ENCODE results near the gene IFRD2. TPM values are rescaled to one million over a fixed set of nuclear protein-coding genes. Genes with fewer than 3 reads are reported as not detected.
"Not testable (repeated sequence)": the region's sequence is repeated elsewhere in the genome, so short reads cannot be mapped to it uniquely, and the experiment has no call there.

The IFRD2 gene
- total RNA-seq, 4 donors from 2014 or later = 37.3 to 85.4 (median 64.9) TPM

DNA sequence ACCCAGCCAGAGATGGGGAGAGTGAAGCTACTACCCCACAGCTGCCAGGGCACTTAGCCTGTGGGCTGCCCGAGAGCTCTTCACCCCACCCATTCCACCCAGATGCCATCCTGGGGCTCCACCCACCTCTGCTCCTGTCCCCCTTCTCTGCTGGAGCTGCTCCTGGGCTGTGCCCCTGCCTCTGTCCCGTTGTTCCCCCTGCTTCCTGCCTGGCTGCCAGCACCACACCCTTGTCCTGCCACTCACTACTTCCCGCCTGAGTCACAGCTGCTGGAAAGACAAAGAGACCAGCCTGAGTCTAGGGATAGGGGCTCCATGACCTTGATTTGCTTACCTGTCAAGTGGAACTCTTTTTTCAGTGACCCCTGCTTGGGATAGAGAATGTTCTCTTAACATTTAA lies 43.8 kb downstream of the IFRD2 start:
- ATAC-seq = peak; percentile 50
- Histone ChIP-seq H3K9me3 (no peaks in the 10 kb centered on the region), H3K36me3 (peaks cover 0 to 41% of the 10 kb centered on the region in 2 donors), H3K4me3 (no peak overlapping the region), H3K27me3 (no peaks in the 10 kb centered on the region), H3K4me1 (peaks cover 3 to 100% (median 78%) of the 10 kb centered on the region in 3 donors), H3K27ac (peak overlapping the region in 3 of 4 donors; percentile 78 to 100 (median 96))
- TF ChIP-seq POLR2AphosphoS5 (IDR thresholded peaks at IDR 0.05) (peak; percentile 34), EP300 (IDR thresholded peaks at IDR 0.05) (no peak)
- WGBS, 2 donors (ENCODE audit: low coverage in 1 of 2) = 17 to 20% methylated on average over 1 to 2 of the region's 3 CpGs

DNA sequence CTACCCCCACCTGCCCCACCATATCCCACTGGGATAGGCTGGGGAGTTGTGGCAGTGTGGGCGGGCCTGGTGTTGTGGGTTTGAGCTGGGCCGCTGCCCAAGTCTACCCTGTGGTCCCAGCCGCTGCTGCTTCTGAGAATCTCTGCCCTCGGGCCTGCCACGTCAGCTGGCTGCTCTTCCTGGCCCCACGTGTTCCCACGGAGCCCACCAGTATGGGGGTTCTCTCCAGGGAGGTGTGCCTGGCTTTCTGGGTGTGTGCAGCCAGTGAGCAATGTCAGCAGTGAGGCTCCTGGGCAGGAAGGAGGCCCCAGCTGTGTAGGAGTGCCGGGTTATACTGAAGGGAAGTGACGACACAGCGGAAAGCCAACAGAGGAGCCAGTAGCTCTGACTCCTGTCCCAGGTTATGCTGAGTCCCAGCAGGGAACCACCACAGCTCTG lies 45.7 kb downstream of the IFRD2 start:
- WGBS, 2 donors (ENCODE audit: low coverage in 1 of 2) = 28 to 38% methylated on average over 2 to 3 of the region's 10 CpGs
- Histone ChIP-seq H3K9me3 (no peaks in the 10 kb centered on the region), H3K4me3 (peak overlapping the region in 1 of 2 donors; percentile 47), H3K27ac (peak overlapping the region; percentile 31 to 100 (median 87)), H3K36me3 (peaks cover 0 to 23% of the 10 kb centered on the region in 2 donors), H3K27me3 (no peaks in the 10 kb centered on the region), H3K4me1 (peaks cover 3 to 100% (median 90%) of the 10 kb centered on the region in 3 donors)
- TF ChIP-seq POLR2AphosphoS5 (IDR thresholded peaks at IDR 0.05) = no peak
- TF ChIP-seq, protein P1, sequence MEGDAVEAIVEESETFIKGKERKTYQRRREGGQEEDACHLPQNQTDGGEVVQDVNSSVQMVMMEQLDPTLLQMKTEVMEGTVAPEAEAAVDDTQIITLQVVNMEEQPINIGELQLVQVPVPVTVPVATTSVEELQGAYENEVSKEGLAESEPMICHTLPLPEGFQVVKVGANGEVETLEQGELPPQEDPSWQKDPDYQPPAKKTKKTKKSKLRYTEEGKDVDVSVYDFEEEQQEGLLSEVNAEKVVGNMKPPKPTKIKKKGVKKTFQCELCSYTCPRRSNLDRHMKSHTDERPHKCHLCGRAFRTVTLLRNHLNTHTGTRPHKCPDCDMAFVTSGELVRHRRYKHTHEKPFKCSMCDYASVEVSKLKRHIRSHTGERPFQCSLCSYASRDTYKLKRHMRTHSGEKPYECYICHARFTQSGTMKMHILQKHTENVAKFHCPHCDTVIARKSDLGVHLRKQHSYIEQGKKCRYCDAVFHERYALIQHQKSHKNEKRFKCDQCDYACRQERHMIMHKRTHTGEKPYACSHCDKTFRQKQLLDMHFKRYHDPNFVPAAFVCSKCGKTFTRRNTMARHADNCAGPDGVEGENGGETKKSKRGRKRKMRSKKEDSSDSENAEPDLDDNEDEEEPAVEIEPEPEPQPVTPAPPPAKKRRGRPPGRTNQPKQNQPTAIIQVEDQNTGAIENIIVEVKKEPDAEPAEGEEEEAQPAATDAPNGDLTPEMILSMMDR (IDR thresholded peaks at IDR 0.05) = peak in 1 of 4 experiments; percentile 7
- peak; percentile 44 for ATAC-seq

DNA sequence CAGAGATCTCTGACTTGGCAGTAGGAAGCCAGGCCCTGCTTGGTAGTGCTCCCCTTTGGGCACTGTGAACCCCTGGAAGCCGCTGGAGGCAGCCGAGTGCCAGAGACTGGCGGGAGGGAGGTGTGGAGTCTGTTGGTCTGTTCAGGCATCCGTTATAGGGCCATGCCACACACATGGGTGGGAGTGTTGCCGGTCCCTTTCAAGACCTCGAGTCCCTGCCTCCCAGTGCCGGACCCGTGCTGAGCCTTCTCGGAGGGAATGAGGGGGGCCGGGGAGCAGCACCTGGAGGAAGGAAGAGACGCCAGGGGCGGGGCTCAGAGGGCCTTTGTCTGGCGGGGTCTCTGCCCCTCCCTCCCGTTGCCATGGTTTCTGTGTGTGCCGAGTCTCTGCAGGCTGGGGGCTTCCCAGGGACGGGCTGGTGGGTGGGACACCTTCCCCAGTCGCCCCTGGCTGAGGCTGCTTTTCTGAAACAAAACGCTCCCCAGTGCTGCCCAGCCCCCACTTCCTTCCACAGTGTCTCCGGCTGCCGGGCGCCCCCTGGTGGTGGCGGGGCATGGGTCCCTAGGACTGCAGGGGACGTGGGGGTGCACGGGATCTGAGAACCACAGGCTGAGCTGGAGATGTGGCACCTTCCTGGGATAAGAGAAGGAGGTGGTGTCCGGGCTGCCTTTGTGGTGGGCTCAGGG lies 46.3 kb downstream of the IFRD2 start:
- Histone ChIP-seq H3K27me3 (no peaks in the 10 kb centered on the region), H3K4me3 (peak overlapping the region; percentile 30 to 47), H3K36me3 (peaks cover 0 to 18% of the 10 kb centered on the region in 2 donors), H3K9me3 (no peaks in the 10 kb centered on the region), H3K4me1 (peaks cover 3 to 100% (median 91%) of the 10 kb centered on the region in 3 donors), H3K27ac (peak overlapping the region; percentile 31 to 100 (median 87))
- ATAC-seq = peak; percentile 82
- 10% methylated on average over 3 of the region's 25 CpGs; no CpG with 5 or more reads in 1 of the 2 donors for WGBS, 2 donors (ENCODE audit: low coverage in 1 of 2)
- TF ChIP-seq POLR2AphosphoS5 (IDR thresholded peaks at IDR 0.05) = peak; percentile 33
- TF ChIP-seq EP300 (IDR thresholded peaks at IDR 0.05) = no peak
- TF ChIP-seq, protein P1 (IDR thresholded peaks at IDR 0.05) = peak in 3 of 4 experiments; percentile 96 to 98 (median 98)

DNA sequence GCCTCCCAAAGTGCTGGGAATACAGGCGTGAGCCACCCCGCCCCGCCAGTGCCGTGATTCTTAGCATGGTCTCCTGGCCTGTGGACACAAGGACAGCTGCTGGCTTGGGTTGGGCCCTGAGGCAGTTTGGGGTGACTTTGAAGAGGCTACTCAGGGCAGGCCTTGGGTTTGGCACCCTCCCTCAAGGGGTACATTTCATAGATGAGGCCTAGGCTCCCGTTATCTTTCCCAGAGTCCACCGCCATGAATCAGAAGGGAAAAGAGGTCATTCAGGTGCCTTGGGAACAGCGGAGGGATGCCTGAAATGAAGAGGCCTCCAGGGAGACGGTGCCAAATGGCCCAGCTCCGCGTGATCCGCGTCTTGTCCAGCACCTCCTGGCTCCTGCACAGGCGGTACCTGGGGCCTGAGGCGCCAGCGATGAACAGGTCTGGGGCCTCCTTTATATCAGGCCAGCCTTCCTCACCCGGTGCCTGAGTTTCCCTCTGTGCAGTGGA lies 46.9 kb downstream of the IFRD2 start:
- 45 to 86% methylated on average over 4 to 6 of the region's 16 CpGs for WGBS, 2 donors (ENCODE audit: low coverage in 1 of 2)
- H3K27ac ChIP-seq = peak overlapping the region in 3 of 4 donors; percentile 78 to 100 (median 96)
- TF ChIP-seq EP300 (IDR thresholded peaks at IDR 0.05) = no peak
- TF ChIP-seq, protein P1 (IDR thresholded peaks at IDR 0.05) = no peak
- no peak for TF ChIP-seq POLR2AphosphoS5 (IDR thresholded peaks at IDR 0.05)
- TF ChIP-seq POLR2A (IDR thresholded peaks at IDR 0.05) = no peak
- no peaks in the 10 kb centered on the region for H3K9me3 ChIP-seq
- H3K27me3 ChIP-seq = no peaks in the 10 kb centered on the region
- peak overlapping the region in 1 of 2 donors; percentile 47 for H3K4me3 ChIP-seq
- no peak for ATAC-seq
- peaks cover 0 to 16% of the 10 kb centered on the region in 2 donors for H3K36me3 ChIP-seq
- H3K4me1 ChIP-seq = peaks cover 3 to 100% (median 90%) of the 10 kb centered on the region in 3 donors

DNA sequence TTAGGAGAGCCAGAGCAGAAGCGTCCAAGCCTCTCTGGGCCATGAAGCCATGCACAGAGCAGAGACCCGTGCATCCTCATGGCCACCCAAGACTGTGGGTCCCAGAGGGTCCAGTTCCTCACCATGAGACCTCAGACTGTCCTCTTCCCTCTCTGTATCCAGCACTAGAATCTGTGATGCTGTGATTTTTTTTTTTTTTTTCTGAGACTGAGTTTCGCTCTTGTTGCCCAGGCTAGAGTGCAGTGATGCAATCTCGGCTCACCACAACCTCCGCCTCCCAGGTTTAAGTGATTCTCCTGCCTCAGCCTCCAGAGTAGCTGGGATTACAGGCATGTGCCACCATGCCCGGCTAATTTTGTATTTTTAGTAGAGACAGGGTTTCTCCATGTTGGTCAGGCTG lies 47.4 kb downstream of the IFRD2 start:
- 59% methylated on average over 6 of the region's 6 CpGs; no CpG with 5 or more reads in 1 of the 2 donors for WGBS, 2 donors (ENCODE audit: low coverage in 1 of 2)
- not testable (repeated sequence) for H3K9me3 ChIP-seq, ATAC-seq, H3K4me3 ChIP-seq, H3K27me3 ChIP-seq
- Histone ChIP-seq H3K27ac (peak overlapping the region in 3 of 4 donors; percentile 84 to 100 (median 96)), H3K4me1 (peaks cover 3 to 100% (median 90%) of the 10 kb centered on the region in 3 donors), H3K36me3 (peaks cover 0 to 15% of the 10 kb centered on the region in 2 donors)

DNA sequence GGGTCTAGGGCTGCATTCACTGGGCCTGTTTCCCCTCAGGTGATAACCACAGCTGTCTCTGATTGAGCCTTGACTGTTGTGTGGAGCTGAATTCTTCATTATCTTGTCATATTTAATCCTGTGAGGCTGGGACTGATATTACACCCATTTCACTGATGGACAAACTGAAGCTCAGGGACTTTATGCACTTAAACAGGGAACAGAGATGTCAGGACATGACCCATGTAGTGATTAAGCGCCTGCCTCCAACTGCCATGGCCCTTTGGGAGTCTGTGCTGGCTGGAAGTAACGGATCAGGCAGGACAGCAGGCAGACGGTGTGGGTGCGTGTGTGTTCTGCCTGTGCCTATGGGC lies 48.7 kb downstream of the IFRD2 start:
- H3K4me1 ChIP-seq = peaks cover 3 to 100% (median 90%) of the 10 kb centered on the region in 3 donors
- ATAC-seq = no peak
- 75 to 76% methylated on average over 3 to 4 of the region's 4 CpGs for WGBS, 2 donors (ENCODE audit: low coverage in 1 of 2)
- TF ChIP-seq, protein P1 (IDR thresholded peaks at IDR 0.05) = no peak
- TF ChIP-seq EP300 (IDR thresholded peaks at IDR 0.05) = no peak
- no peak for TF ChIP-seq POLR2A (IDR thresholded peaks at IDR 0.05)
- no peak for TF ChIP-seq POLR2AphosphoS5 (IDR thresholded peaks at IDR 0.05)
- no peaks in the 10 kb centered on the region for H3K27me3 ChIP-seq
- peak overlapping the region in 1 of 2 donors; percentile 11 for H3K4me3 ChIP-seq
- H3K27ac ChIP-seq = peak overlapping the region in 3 of 4 donors; percentile 84 to 100 (median 96)
- no peaks in the 10 kb centered on the region for H3K9me3 ChIP-seq
- peaks cover 0 to 21% of the 10 kb centered on the region in 2 donors for H3K36me3 ChIP-seq

Measured in gastroesophageal sphincter (tissue), 4 donors.